MM.1S (cell line): Measurements from ENCODE around the gene RGN.

Experiments used
- DNase-seq: peaks from one replicate; pipeline ENCODE4 v3.0.0-alpha.2; 2015
- H2AFZ ChIP-seq: fragments of 300-600 bp; sonication (generic); 2 replicates; pipeline ENCODE4 v1.6.0; 2016; ENCODE audit warnings: antibody characterized with exemption, low read length
- H3F3A ChIP-seq: fragments of 300-600 bp; sonication (generic); 2 replicates; pipeline ENCODE4 v1.6.1; 2016; ENCODE audit warnings: mild to moderate bottlenecking, antibody characterized with exemption, low read length, moderate library complexity, mixed read lengths; ENCODE audit not compliant: insufficient read depth
- H3K27ac ChIP-seq: fragments of 300-600 bp; sonication (generic); 2 replicates; pipeline ENCODE4 v1.5.1; 2016; ENCODE audit warnings: mild to moderate bottlenecking, low read length
- H3K27me3 ChIP-seq: fragments of 300-600 bp; sonication (generic); replicated peaks from 2 replicates; pipeline ENCODE4 v1.6.0; 2016; ENCODE audit warnings: low read length; ENCODE audit not compliant: insufficient read depth
- H3K36me3 ChIP-seq: fragments of 300-600 bp; sonication (generic); replicated peaks from 2 replicates; pipeline ENCODE4 v1.6.1; 2016; ENCODE audit warnings: mild to moderate bottlenecking, low read length, mixed read lengths; ENCODE audit not compliant: insufficient read depth
- H3K4me1 ChIP-seq: fragments of 300-600 bp; sonication (generic); 2 replicates; pipeline ENCODE4 v1.6.1; 2016; ENCODE audit warnings: low read length, mixed read lengths
- H3K4me2 ChIP-seq: fragments of 300-600 bp; sonication (generic); 2 replicates; pipeline ENCODE4 v1.6.0; 2016; ENCODE audit warnings: low read depth, low read length
- H3K4me3 ChIP-seq: fragments of 300-600 bp; sonication (generic); 2 replicates; pipeline ENCODE4 v1.5.1; 2016; ENCODE audit warnings: low read length, mixed read lengths
- H3K79me2 ChIP-seq: fragments of 300-600 bp; sonication (generic); 2 replicates; pipeline ENCODE4 v1.6.1; 2016; ENCODE audit warnings: mixed run types, low read length, mixed read lengths
- H3K9ac ChIP-seq: fragments of 300-600 bp; sonication (generic); 2 replicates; pipeline ENCODE4 v1.6.1; 2016; ENCODE audit warnings: low read length, mixed read lengths
- H3K9me2 ChIP-seq: fragments of 300-600 bp; sonication (generic); replicated peaks from 2 replicates; pipeline ENCODE4 v1.6.1; 2016; ENCODE audit warnings: mild to moderate bottlenecking, low read length, mixed read lengths; ENCODE audit not compliant: insufficient read depth
- H3K9me3 ChIP-seq: fragments of 300-600 bp; sonication (generic); replicated peaks from 2 replicates; pipeline ENCODE4 v1.6.1; 2016; ENCODE audit warnings: mild to moderate bottlenecking, low read length, mixed read lengths; ENCODE audit not compliant: insufficient read depth
- H4K20me1 ChIP-seq: fragments of 300-600 bp; sonication (generic); 2 replicates; pipeline ENCODE4 v1.6.1; 2016; ENCODE audit warnings: mild to moderate bottlenecking, low read length, moderate library complexity, mixed read lengths; ENCODE audit not compliant: insufficient read depth
- CTCF ChIP-seq: fragments of 300-600 bp; sonication (generic); IDR thresholded peaks from 2 replicates; pipeline ENCODE4 v1.5.1; 2016; ENCODE audit warnings: antibody characterized with exemption, low read length, mixed read lengths
- EZH2 ChIP-seq: fragments of 300-600 bp; sonication (generic); optimal IDR thresholded peaks from 2 replicates; pipeline ENCODE3; 2017; ENCODE audit warnings: low read depth, mild to moderate bottlenecking, antibody characterized with exemption, low read length, mixed read lengths
- EZH2phosphoT487 ChIP-seq: fragments of 300-600 bp; sonication (generic); IDR thresholded peaks from 2 replicates; pipeline ENCODE4 v1.6.1; 2018; ENCODE audit warnings: antibody characterized with exemption, low read length

Gene RGN

GRCh38 chrX:47138171-47138570, 59.9 kb downstream of the RGN start:
- Histone ChIP-seq H3K4me2 (no peak overlapping the region), H4K20me1 (no peaks in the 10 kb centered on the region), H3F3A (no peaks in the 10 kb centered on the region), H3K4me1 (no peaks in the 10 kb centered on the region), H3K9me2 (no peaks in the 10 kb centered on the region), H3K27me3 (no peaks in the 10 kb centered on the region), H3K27ac (no peak overlapping the region), H2AFZ (no peak overlapping the region), H3K36me3 (no peaks in the 10 kb centered on the region), H3K9ac (no peak overlapping the region), H3K4me3 (no peak overlapping the region), H3K79me2 (peaks cover 8% of the 10 kb centered on the region), H3K9me3 (no peaks in the 10 kb centered on the region)
- no peak for DNase-seq
- TF ChIP-seq EZH2 (no peak), CTCF (no peak), EZH2phosphoT487 (no peak)
